ENCODE measurements around the gene UBXN11.

The UBXN11 gene, protein sequence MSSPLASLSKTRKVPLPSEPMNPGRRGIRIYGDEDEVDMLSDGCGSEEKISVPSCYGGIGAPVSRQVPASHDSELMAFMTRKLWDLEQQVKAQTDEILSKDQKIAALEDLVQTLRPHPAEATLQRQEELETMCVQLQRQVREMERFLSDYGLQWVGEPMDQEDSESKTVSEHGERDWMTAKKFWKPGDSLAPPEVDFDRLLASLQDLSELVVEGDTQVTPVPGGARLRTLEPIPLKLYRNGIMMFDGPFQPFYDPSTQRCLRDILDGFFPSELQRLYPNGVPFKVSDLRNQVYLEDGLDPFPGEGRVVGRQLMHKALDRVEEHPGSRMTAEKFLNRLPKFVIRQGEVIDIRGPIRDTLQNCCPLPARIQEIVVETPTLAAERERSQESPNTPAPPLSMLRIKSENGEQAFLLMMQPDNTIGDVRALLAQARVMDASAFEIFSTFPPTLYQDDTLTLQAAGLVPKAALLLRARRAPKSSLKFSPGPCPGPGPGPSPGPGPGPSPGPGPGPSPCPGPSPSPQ

DNA sequence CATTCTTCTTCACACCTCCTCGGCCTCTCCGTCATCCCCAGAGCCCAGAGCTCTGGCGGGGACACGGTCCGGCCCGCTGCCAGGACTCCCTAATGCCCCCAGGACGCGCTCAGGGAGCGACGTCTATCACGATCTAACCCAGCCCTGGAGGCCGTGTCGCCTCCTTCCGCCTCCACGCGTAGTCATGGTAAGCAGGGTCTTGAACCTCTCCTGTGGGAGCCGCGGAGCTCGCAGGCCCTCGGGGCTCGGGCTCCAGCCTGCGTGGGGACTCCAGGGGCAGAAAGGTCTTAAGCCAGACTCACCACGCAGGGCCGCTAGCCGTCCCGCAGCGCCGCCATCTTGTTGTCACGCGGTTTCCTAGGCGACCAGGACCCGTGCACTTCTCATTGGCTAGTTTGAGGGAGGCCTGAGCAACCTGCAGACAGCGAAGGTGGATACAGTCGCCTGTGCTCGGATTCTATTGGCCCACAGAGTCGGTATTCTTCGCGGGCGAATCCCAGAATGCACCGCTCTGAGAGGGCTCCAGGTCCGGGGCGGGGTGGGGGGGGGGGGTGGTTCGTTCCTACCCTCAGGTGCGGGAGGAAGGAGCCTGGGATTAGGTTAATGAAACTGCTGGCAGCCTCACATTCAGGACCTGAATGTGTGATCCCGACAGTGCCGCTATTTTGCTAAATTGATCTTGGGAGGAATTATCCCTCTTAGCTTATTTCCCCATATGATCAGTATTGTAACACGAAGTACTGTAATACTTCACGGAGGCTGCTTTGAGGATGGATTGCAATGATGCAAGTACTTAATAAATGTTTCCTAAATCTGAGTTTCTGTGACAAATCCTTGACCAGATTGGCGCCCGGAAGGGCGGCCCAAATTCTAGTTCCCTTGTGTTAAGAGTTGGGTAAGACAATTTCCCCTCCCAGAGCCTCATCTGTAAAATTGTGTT, at the start of gene UBXN11:
TSS of gene UBXN11 (minus strand) at position 347 of the 940 bp plus-strand sequence. CDS start 3,753 bp downstream, outside the sequence.
- peak; percentile 91 for DNase-seq

DNA sequence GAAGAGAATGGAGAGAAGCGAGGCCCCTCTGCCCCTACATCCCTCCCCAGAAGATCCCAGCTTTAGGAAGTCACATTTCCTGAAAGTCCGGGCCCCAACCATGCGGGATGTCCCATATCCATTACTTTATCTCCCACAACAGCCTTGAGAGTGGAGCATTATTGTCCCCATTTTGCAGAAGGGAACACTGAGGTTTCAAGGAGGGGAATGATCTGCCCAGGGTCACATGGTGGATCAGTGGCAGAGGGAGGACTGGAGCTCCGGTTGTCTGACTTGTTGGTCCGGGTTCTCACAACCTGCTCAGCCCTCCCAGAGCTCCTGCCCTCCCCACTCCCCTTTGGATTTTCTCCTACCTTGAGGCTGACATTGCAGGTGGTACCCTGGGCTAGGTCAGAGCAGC, 49.7 kb upstream of the UBXN11 start:
- no peak for DNase-seq

DNA sequence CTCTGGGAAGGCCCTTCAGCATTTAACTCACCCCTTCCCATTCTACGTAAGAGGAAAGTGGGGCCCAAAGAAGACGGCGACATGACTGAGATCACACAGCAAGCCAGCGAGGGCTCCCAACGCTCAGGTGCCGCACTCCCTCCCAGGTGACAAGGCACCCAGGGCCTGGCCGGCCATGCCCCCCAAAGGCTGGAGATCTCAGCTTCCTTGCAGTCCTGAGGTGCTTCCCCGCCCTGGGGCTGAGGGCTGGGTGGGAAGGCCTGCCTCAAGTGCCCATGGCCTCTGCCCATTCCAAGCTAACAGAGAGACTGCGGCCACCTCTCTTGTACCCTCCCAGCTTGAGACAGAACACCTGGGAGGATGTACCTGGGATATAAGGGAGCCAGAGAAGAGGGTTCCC, 48.5 kb upstream of the UBXN11 start:
- no peak for DNase-seq

DNA sequence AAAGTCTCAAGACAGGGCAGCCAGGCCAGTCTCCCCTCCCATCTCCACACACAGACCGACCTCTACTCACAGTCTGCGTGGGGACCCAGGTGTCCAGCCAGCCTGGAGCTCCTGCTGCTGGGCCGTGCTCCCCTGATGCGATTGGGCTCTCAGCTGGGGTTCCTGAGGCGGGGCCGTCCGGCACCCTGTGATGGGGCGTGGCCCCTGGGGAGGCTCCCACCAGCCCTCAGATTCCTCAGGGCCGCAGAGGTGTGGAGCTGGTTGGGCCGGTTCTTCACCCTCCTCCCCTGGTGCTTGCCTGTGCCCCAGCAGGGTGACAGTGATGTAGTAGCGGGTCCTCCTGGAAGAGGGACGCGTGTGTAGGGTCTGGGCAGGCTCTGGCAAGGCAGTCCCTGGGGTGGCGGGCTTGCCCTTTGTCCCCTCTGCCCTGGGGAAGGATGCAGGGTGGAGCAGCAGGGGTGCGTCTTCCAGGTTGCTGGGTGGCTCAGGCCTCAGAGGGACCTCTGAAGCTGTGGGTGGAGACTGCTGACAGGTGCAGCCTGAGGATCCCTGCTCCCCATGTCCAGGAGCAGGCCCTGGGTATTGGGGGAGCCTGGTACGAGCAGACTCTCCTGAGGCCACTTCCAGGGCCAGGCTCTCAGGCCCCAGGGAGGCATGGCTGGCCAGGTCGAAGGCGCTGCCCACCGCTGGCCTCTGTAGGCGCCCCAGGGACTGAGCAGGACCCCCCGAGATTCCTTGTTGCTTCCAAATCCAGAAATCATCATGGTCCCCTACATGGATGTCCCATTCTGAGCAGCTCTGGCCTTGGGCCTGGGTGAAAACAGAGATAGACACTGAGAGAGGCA, 47.8 kb upstream of the UBXN11 start, which contains the start of gene CRYBG2:
TSS of gene CRYBG2 (minus strand) at position 155 of the 845 bp plus-strand sequence. CDS start 7,473 bp downstream, outside the sequence.
- no peak for DNase-seq

DNA sequence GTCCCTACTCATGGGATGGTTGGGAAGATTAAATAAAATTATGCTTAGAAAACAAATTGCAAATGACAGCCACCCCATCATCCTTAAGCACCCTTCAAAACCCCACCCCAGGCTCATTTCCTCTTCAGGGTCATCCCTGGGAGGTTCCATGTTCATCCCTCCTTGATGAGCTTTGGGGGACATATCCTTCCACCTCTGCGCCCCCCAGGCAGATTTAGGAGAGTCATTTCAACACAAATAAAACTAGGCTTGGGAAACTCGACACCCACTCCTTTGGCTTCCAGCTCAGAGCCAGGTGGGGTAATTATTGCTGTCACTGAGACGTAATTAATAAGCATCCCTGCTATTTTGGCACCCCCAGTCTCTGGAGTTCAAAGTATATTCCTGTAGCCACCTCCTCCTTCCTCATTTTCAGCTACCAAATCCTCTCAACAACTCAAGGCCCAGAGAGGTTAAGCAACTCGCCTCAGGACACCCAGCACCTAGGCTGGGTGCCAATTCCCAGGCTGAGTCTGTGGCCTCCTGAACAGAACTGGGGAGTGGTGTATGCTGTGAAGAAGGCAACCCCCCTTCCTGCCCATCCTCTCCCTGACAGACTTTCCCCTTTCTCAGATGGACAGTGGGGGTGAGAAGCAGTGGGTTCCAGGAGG, 46.9 kb upstream of the UBXN11 start:
- no peak for DNase-seq

DNA sequence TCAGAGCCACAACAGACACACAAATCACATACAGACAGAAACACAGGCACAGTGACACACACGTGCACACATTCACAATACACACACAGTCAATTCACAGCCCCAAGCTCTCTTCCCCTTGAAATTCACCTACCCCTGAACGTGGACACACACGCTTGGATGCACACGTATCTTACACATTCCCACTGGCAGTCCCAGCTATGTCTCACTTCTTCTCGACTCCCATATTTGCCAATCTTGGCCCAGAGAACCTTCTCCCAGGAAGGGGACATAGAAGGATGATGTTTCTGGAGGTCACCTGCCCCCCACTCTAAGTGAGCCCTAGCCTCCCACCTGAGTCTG, 45.9 kb upstream of the UBXN11 start:
- no peak for DNase-seq

DNA sequence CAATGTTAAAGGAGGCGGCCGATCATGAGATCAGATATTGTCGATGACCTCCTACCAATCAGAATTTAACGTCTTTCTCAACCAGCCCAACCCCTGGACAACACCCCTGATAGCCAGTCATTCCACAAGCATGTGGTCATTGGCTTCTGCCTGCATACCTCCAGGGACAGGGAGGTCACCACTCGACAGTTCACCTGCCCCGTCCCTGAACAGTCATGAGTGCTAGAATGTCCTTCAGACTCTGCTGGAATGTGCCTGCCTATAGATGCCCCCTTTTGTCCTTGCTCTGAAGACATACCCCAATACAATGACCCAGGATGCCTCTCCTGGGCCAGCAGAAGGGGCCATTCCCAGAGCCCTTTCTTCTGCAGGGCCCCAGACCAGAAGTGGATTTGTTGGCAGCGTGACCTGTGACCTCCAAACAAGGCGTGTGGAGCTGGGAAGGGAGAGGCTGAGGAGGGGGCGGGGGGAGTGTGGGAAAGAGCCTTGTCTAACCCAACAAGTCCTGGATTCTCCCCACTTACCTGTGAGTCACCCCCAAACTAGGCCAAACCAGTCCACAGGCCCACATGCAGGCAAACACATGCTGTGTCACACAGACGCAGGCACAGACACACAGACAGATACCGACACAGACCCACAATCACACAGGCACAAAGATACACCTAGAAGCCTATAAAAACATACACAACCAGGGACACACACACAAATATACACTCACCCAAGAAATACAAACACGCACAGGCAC, 45.3 kb upstream of the UBXN11 start:
- DNase-seq = no peak

DNA sequence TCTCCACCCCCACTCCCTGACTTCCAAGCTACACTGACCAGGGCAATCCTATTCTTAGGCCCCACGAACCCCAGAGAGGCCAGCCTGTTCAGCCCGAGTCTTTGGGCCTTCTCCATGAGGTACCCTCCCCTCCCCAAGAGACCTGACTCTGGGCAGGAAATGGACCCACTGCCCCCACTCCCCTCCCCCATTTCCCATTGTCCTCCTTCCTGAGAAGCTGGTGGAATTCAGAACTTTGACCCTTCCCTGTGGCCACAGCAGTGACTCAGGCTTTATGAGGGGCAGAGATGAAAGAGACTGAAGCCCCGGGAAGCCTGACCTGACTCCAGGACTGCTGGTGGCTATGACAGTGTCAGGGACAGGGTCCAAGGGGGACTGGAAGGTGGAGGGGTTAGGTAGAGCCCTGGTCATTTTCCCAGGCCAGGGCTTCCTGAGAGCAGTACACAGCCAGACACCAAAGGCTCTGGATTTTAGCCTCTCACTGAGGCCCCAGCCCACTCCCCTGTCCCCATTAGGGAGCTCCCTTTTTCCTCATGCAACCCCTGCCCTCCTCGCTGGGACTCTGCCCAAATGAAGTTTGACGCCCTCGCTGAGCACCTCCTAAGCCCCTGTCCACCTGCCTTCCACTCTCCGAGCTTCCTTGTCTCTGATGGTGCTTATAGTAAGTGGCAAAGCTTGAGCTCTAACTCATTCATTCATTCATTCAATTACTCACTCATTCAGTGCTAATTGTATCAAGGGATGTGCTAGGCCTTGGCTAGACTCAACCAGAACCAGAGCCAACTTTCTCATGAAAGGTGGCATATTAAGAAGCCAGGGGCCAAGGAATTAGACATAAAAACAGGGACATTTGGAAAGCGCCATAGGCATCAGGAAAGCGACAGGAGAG, 44.5 kb upstream of the UBXN11 start:
- DNase-seq = no peak

DNA sequence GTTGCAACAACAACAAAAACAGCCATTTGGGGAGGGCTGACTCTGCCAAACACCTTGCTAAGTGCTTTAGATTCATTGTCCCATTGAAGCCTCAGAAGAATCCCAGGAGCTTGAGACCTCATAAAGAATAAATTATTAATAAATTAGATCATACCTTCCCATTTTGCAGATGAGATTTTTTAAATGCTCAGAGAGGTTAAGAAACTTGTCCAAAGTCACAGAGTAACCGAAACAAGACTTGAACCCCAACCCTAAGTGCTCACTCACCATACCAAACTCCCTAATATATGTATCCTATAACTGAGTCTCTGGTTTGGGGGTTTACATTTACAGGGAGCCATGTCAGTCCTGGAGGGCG, 43.9 kb upstream of the UBXN11 start:
- no peak for DNase-seq

DNA sequence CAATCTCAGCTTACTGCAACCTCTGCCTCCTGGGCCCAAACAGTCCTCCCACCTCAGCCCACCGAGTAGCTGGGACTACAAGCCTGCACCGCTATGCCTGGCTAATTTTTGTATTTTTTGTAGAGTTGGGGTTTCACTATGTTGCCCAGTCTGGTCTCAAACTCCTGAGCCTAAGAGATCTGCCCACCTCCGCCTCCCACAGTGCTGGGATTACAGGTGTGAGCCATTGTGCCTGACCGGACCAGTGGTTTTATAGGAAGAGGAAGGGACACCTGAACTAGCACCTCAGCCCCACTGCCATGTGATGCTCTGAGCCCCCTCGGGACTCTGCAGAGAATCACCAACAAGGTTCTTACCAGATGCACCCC, 43.4 kb upstream of the UBXN11 start:
- no peak for DNase-seq

DNA sequence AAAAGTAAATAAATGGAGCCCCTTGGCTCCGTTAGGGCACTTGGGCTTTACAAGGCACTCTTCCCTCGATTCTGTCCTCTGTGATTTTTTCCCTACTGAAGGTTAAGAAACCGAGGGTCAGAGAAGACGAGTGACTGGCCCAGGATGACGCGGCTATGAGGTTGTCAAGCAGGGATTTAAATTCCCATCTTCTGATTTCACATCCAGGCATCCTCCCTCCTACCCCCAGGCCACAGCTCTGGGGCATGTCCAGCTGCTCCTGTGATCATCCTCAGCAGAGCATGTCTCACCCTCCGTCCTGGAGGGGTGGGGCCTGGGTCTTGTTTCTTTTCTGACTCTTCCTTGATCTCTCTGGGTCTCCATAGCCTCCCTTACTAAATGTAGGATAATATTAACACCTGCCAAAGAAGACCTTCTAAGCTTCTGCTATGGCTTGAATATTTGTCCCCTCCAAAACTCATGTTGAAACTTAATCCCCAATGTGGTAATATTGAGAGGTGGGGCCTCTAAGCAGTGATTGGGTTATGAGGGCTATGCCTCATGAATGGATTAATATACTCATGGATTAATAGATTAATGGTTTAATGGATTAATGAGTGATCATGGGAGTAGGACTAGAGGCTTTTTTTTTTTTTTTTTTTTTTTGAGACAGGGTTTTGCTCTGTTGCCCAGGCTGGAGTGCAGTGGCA, 42.9 kb upstream of the UBXN11 start:
- DNase-seq = no peak

DNA sequence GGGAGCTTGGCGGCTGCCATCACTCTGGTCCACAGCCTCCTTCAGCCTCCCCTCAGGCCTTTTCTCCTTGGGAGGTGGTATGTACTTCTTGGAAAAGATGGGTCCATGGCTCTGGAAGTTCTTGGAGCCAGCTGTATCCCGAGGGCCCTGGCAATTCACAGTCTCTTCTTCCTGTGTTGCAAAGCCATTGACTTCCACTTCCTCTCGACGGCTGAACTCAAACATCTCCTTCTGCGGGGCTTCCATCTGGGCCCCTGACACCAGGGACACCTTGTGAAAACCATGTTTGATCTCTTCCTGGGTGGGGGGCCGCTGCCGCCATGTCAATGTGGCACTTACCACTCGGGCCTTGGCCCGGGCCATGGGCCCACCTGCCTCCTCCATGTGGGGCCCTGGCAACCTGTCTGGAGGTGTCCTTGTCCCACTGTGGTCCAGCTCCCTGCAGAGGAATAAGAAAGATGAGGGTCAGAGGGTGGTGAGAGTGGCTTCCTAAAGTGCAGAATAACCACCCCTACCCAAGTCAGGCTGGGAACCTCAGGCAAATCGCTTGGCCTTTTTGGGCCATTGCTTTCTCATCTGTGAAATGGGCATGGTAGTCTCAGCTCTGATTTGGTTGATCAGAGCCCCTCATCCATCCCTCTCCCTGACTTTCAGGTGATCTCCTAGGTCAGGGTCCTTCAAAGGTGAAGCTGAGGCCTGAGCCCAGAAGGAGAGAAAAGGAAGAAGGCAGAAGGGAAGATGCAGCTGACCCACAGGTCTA, 40.0 kb upstream of the UBXN11 start:
- DNase-seq = no peak

DNA sequence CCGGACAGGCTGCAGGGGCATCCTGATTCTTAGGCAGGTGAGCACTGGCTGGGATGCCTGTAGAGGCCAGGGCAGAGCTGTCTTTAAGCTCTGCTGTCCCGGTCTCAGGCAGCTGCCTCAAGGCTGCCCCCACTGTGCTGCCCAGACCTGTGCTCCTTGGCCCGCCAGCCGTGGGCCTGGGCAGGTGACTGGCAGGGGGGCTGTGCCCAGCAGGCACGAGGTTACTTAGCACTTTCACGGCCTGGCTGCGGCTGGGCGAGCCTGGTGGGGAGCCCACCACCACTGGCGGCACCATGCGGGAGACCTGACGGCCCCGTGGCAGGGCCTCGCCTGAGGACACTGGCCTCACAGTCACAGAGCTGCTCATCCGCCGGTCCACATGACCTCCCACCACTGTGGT, 39.3 kb upstream of the UBXN11 start:
- DNase-seq = no peak

DNA sequence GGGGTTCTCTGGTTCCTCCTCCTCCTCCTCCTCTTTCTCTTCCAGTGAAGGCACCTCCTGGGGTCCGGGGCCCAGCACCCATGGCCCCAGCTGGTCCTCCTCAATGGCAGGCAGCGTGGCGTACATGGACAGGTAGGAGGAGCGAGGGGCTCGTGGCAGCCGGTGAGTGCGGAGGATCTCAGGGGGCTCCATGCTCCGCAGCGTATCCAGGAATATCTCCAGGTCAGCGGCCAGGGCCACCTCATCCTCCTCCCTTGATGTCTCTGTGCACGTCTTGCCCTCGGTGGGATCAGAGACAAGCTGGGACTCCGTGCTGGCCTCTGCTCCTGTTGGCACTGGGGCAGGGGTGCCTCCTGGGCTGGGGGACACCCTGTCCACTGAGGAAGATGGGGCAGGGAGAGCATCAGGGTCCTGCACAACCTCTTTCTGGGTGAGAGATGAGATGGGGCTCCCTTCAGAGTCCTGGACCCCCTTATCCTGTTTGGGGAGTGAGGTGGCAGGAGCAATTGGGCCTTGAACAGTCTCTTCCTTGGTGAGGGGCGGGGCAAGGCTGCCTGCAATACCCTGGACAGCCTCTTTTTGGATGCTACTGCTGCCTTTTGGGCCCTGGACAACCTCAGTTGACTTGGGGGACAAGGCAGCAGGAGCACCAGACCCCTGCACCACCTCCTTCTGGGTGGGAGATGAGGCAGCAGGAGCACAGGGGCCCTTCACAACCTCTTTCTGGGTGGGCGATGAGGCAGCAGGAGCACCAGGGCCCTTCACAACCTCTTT, 37.9 kb upstream of the UBXN11 start:
- DNase-seq = no peak

DNA sequence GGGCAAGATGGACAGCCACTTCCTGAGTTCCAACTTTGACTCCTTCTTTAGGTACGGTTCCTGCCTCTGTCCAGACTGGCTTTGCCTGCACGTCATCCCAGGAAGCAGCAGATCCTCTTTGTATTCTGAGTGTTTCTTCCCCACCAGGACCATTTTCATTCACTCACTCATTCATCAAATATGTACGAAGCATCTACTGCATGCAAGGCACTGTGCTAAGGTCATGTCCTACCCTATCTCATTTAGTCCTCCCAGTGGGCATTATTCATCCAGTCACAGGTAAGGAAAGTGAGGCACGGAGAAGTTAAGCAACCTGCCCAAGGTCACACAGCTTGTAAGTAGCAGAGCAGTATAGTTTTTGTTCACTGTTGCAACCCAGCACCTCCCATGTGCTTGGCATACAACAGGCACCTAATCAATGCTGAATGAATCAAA, 33.6 kb upstream of the UBXN11 start:
- DNase-seq = no peak

DNA sequence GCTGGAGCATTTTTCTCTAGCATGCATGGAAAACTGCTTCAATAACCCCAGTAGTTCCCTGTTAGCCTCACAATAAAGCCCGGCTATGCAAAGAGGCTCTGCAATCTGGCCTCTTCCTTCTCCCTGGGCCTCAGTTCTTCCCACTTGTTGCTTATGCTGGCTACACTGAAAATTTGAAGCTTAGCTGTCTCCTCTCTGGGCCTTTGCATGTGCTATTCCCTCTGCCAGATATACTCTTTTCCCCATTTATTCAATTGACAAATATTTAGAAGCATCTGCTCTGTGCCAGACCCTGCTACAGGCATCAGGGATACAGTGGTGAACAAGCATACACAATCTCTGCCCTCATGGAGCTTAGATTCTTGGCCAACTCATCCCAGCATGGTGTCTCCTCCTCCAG, 32.2 kb upstream of the UBXN11 start:
- no peak for DNase-seq

DNA sequence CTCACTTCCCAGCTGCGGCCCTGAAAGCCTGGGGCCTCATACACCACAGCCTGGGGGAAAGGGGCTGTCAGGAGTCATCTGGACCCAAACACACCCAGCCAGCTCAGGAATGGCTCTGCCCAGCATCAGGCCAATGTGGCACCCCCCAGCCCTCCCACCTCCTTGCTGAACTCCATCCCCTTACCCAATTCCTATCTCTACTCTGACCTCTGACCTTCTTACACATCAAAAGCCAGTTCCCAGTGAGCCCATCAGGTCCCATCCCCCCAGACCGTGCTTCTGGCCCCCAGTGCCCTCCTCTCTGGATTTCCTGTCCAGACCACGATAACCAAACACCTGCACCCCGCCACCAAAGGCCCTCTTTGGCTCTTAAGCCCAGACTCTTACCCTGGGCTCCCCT, 31.2 kb upstream of the UBXN11 start:
- DNase-seq = no peak

DNA sequence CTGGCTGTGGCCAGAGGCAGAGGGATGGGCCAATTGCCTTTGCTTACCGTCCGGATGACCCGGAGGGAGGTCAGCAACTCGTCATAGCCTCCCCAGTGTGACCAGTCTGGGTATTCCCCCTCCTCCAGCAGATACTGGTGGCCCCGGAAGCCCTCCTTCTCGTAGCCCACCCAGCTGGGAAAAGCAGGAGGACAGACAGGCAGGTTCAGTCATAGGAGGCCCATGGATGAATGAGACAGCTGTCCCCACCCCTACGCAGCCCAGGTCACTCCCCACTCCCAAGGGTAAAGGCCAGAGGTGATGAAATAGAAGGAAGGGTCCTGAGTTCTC, 30.7 kb upstream of the UBXN11 start:
- DNase-seq = no peak
